Inflammatory macrophage treated with lipopolysaccharide for 1 hour (primary cell): ENCODE data around the gene LPP.

ENCODE experiments used
- DNase-seq, 2 donors: peaks; one replicate each; pipeline ENCODE4 v3.0.0-alpha.2; 2020 to 2022

LPP gene

DNA sequence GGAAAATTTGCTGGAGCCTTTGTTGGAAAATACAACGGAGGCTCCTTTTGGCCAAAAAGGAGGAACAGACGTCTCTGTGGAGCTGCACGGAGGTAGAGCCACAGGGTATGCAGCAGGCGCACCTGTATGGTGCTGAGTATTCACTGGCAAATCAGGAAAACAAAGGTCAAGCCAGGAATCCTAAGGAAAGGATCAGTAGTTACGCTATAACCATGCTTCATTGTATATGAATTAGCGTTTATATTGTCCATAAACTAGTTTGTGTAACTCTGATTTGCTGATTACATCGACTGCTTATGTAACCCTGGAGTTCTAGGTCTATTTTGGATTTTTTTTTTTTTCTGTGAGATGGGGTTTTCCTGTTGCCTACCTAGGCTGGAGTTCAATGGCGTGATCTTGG lies 45.4 kb downstream of the LPP start:
- no peak for DNase-seq

GRCh38 chr3:188200481-188200880 lies 46.5 kb downstream of the LPP start:
- DNase-seq: peak; percentile 54 to 59

DNA sequence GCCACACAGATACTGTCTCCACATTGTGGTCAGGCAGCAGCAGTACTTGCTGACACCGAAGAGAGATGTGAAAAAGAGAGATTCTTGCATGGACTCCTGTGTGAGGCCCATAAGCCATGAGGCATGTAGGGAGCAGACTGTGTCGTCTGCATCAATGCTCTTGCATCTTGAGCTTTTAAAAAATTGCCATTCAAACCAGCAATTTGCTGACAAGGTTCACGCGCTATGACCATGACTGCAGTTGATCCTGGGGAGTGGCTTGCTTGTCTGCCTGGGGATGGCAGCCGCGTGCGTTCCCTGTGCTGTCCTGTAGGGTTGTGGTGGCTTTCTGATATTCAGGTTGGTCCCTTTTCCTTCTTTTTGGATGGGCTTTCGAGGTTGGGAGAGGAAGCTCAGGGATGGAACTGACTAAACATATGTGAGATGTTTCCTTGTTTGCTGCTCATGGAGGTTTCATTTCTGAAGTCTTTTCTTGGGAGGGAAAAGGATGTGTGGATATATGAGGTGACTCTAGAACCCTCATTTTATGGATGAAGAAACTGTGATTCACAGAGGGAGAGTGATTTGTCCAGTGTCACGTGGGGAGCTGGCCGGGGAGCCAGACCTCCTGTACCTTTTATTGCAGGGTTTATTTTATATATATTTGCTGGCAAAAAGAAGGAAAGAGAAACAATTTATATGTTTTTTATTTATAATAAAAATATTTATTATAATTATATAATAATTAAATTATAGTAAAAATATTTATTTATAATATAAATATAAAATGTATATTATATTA lies 48.6 kb downstream of the LPP start:
- DNase-seq: no peak

DNA sequence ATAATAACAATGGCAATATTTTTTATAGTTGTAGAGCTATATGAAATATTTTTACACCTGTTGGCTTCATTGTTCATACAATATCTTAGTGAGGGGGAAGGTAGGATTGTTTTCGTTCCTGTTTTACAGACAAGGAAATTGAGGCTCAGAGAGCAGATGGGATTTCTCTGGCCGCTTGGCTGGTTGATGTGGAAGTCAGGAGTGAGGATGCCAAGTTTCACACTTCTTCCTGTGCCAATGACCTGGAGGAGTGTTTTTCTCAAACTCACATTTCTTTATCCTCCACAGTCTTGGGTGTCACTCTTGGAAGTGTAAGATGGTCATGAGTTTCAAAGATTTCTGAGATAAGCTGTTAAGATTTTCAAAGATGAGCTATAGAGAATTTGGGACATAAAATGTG lies 50.6 kb downstream of the LPP start:
- no peak for DNase-seq

GRCh38 chr3:188205992-188206416 lies 52.0 kb downstream of the LPP start:
- DNase-seq: no peak

DNA sequence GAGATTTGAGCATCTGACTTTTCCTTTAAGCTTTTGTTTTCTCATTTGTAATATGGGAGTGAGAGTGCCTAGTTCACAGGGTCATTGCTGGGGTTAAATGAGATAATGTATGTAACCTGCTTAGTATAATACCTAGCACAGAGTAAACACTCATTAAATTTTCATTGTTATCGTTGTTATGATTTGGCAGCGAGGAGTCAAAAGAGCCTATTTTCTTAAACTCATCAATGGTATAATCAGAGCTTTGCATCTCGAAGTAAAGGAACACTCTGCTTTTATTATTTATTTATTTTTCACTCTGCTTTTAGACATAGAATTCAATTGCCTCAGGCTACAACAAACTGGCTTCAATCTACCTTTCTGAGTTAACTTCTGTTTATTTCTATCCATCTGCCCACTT lies 52.8 kb downstream of the LPP start:
- DNase-seq: no peak

DNA sequence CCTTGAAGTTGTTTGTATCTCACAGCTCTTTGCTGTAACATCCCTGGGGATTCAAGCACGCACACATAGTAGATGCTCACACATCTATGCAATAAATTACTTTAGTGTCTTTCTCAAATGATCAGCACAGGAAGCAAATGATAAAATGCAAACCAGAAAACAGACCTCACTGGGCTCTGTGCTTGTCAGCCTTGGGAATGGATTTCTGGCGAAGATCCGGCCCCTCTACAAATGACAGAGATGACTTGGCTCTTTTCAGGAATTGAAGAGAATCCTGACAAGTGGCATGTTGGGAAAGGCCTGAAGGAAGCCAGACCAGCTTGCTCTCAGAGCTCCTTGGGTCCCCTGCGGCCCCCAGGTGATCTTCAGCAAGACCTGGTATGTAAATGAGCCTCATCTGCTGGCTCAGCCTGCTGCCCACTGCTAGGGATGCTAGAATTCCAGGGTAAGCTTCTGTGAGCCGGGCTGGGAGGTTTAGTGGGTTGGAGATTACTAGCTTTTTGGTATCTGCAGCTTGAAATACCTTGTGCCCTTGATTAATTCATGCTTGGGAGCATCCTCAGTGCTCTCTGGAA lies 54.1 kb downstream of the LPP start:
- DNase-seq: no peak

GRCh38 chr3:188208516-188208981 lies 54.6 kb downstream of the LPP start:
- DNase-seq: no peak

DNA sequence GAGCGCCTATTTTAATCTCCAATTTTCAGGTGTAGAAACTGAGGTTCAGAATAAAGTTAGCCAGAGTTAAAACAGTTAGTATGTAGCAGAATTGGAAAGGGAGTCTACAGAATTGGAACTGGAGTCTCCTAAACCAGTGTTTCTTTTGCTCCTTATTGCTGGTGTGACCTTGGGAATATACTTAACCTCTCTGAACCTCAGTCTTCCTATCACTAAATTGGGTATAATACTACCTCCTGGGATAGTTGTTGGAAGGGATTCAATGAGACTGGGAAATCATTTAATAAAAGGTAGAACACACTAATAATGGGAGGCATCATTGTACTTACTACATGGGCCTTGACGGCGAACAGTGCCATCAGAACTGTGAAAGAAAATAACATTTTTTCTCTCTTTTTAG lies 55.1 kb downstream of the LPP start:
- DNase-seq: no peak

DNA sequence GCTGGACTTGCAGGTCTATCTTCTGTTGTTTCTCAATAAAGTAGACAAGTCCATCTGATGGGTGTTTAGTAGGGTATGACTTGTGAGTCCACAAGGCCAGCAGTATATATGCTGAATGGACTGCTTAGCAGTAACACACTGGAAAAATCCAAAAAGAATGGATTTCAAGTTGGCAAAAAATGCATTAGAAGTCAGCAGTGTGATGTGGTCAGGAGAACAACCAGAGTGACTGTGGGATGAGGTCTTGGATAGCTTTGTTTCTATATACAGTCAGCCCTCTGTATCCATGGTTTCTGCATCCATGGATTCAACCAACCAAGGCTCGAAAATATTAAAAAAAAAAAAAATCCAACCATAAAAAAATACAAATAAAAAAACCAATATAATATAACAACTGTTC lies 55.8 kb downstream of the LPP start:
- DNase-seq: no peak

- no peak for DNase-seq
Measured at GRCh38 chr3:188211476-188211875, 57.5 kb downstream of the LPP start.

DNA sequence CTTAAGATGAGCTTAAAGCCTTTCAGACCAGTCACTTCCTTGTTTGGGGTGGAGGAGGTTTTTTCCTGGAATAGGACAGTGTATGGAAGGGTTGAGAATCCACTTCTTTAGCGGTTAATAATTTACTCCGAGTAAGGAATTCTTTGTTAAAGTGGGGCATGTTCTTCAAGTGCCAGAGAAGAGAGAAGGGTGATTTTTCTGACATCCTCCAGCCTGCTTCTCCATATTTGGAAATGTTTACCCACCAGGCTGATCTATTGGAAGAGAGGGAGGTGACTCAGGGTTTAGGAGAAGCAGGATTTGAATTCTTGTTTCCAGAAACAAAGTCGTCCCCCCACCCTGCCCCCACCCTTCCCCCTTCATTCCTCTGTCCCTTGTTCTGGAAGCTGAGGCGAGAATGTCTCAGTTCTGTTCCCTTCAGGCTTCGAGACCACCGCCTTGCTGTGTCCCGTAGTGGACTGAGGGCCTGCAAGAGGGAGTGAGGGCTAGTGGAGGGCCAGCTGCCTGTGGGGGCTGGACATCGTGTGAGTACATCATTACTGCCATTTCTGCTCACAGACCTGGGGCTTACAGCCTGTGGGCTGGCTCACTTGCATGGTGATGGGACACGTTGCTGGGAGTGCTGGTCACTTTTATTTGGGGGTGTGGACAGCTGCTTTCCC lies 58.5 kb downstream of the LPP start:
- DNase-seq: no peak

GRCh38 chr3:188214442-188214841 lies 60.5 kb downstream of the LPP start:
- peak; percentile 72 to 92 for DNase-seq

- DNase-seq: no peak
Measured at GRCh38 chr3:188215129-188215528, 61.2 kb downstream of the LPP start.

DNA sequence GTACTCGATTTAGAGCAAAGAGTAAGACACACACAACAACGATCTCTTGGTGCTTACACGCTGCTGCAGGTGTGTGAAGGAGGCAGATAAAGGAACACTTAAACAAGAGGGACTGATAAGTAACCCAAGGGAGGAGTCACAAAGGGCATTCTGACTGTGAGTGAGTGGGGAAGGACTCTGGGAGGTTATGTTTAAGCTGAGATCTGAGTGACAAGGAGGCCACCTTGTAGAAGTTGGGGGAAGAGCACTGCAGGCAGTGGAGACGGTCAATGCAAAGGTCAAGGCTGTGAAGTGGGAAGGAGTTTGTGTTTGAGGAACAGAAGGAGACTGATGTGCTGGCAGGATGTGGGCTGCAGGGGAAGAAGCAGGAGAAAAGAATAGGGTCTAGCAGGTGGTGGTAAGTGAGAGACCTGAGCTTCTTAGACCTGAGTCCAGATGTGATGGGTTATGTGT lies 63.1 kb downstream of the LPP start:
- no peak for DNase-seq

- DNase-seq: no peak
Measured at GRCh38 chr3:188217726-188218125, 63.8 kb downstream of the LPP start.

GRCh38 chr3:188218603-188219002 lies 64.6 kb downstream of the LPP start:
- DNase-seq: no peak

DNA sequence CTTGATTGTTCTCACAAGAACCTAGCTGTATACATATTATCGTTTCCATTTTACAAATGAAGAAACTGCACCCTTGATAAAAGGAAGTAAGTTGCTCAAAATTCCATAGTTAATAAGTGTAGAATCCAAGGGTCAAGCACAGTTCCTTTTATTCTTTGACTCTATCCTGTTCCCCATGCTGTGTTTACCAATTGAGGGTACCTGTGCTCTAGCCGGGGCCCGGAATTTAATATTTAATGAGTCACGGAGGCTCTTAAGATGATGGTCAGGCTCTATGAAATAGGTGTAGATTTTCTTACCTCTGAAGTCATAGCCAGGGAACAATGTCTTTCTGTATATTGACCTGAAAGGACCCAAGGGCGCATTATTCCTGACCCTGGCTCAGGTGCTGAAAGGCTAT lies 65.2 kb downstream of the LPP start:
- DNase-seq: no peak

DNA sequence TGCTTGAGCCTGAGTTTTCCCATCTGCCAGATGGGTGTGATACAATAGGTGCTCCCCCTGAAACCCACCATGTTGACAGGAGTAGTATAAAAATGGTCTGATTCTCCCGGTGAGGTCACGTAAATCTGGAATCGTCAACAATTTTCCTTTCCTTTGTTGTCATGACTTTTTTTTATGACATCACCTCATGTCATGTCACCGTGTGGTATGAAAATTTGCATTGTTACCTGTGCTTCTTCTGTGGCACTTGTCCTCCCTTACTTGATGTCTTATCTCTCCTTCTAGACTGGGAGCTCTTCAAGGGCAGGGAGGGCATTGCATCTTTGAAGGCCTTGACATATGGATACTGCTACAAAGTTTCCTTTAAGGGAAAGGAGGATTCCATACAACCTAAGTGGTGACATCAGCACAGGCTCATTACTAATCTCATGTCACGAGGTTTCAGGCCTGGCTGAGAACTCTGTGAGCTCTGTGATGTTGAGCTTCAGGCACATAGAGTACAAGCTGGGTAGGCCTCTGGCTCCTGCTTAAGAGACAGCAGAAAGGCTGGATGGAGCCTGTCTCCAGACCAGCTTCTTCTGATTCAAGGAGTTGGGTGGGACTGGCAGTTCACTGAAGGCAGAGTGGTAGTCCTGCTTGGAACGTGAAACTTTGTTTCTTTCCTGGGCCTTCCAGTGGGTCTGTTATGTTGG lies 66.3 kb downstream of the LPP start:
- no peak for DNase-seq

GRCh38 chr3:188220988-188221818 lies 67.2 kb downstream of the LPP start:
- DNase-seq: no peak

DNA sequence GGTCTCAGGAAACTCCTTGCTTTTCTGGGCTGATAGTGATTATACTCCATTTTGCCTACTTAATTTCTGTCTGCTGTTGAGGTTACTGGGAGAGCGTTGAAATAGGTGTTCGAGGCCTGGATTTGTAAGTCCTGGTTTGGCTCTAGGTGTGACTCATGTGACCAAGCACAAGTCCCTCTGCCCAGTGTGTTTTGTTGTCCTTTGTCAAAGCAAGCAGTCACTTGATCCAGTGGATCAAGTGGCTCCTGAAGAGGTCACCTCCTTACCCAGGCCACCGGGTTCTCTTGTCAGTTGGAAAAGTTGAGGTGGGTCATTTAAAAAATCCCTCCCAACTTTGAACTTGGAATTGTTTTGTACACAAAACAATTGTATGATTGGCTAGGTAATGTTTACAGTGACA lies 70.0 kb downstream of the LPP start:
- DNase-seq: no peak

GRCh38 chr3:188227442-188227841 lies 73.5 kb downstream of the LPP start:
- DNase-seq: no peak

DNA sequence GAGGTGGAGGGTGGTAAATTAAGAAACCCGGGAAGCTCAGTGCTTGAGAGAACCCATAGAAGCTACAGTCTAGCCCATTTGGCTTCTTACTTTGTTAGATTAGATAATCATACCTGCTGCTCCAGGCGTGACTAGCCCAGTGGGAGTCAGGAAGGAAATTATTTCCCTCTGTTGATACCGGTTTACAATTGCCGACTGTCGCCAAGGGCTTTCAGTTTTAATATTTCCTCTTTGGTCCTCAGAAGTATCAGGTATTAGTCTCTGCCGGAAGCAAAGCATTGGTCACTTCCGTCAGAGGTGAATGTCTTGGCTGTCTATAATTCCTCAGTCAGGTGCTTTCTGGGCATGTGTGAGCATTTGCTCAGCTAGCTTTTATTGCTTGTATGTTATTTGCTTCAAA lies 75.2 kb downstream of the LPP start:
- no peak for DNase-seq
